SU-DHL-6 (cell line): ENCODE results near the gene IFIT5.
"Not testable (repeated sequence)": the region's sequence is repeated elsewhere in the genome, so short reads cannot be mapped to it uniquely, and the experiment has no call there.

Experiments used
- H2AFZ ChIP-seq: fragments of 200-600 bp; sonication (generic); 2 replicates; pipeline ENCODE4 v1.6.1; 2014; ENCODE audit warnings: low read depth, mild to moderate bottlenecking, moderate library complexity, mixed read lengths, antibody characterized with exemption, low read length; ENCODE audit not compliant: severe bottlenecking
- H3F3A ChIP-seq: fragments of 200-600 bp; shearing (Covaris generic); 2 replicates; pipeline ENCODE4 v1.6.0; 2016; ENCODE audit warnings: antibody characterized with exemption, mild to moderate bottlenecking; ENCODE audit not compliant: insufficient read depth
- H3K27ac ChIP-seq: fragments of 200-600 bp; sonication (generic); 2 replicates; pipeline ENCODE4 v1.5.1; 2016; ENCODE audit warnings: low read depth, mild to moderate bottlenecking, low read length, moderate library complexity, mixed read lengths
- H3K27me3 ChIP-seq: fragments of 200-600 bp; sonication (generic), shearing (Covaris generic); 2 replicates; pipeline ENCODE4 v1.6.0; 2014; ENCODE audit warnings: mild to moderate bottlenecking, low read length
- H3K36me3 ChIP-seq: fragments of 200-600 bp; sonication (generic); 2 replicates; pipeline ENCODE4 v1.6.1; 2014; ENCODE audit warnings: mild to moderate bottlenecking, low read length, mixed read lengths
- H3K4me2 ChIP-seq: fragments of 300-600, 200-600 bp; shearing (Covaris generic), sonication (generic); 2 replicates; pipeline ENCODE4 v1.6.0; 2014; ENCODE audit warnings: low read length, low read depth, mild to moderate bottlenecking; ENCODE audit not compliant: poor library complexity, severe bottlenecking
- H3K4me3 ChIP-seq: fragments of 200-600 bp; sonication (generic); 2 replicates; pipeline ENCODE4 v1.5.1; 2014; ENCODE audit warnings: antibody characterized with exemption, low read length, mild to moderate bottlenecking, mixed read lengths; ENCODE audit not compliant: insufficient read depth, poor library complexity, severe bottlenecking
- H3K79me2 ChIP-seq: fragments of 200-600 bp; sonication (generic); 2 replicates; pipeline ENCODE4 v1.6.1; 2014; ENCODE audit warnings: mild to moderate bottlenecking, low read length, moderate library complexity; ENCODE audit not compliant: insufficient read depth
- H3K9ac ChIP-seq: fragments of 200-600 bp; sonication (generic); 2 replicates; pipeline ENCODE4 v1.7.0; 2014; ENCODE audit warnings: mild to moderate bottlenecking, low read length
- H3K9me2 ChIP-seq: fragments of 200-600 bp; sonication (generic); replicated peaks from 2 replicates; pipeline ENCODE4 v1.6.1; 2014; ENCODE audit warnings: low read length; ENCODE audit not compliant: insufficient read depth
- H3K9me3 ChIP-seq: fragments of 200-600 bp; sonication (generic); 2 replicates; pipeline ENCODE4 v1.6.1; 2014; ENCODE audit warnings: low read length, mixed read lengths; ENCODE audit not compliant: insufficient read depth
- H4K20me1 ChIP-seq: fragments of 200-600 bp; sonication (generic); 2 replicates; pipeline ENCODE4 v1.6.1; 2014; ENCODE audit warnings: low read depth, mild to moderate bottlenecking, antibody characterized with exemption, low read length, moderate library complexity, mixed read lengths
- EZH2phosphoT487 ChIP-seq: fragments of 200-600 bp; sonication (generic), shearing (Covaris generic); conservative IDR thresholded peaks from 2 replicates; pipeline ENCODE4 v1.6.1; 2018; ENCODE audit warnings: mild to moderate bottlenecking, antibody characterized with exemption, low read length, moderate library complexity, mixed read lengths
- TF ChIP-seq, protein P1 (sequence below): fragments of 200-600 bp; sonication (generic); IDR thresholded peaks from one replicate; pipeline ENCODE4 v1.5.1; 2017; ENCODE audit warnings: antibody characterized with exemption, mild to moderate bottlenecking, low read length, moderate library complexity; ENCODE audit not compliant: insufficient read depth, poor library complexity, severe bottlenecking

Gene IFIT5

DNA sequence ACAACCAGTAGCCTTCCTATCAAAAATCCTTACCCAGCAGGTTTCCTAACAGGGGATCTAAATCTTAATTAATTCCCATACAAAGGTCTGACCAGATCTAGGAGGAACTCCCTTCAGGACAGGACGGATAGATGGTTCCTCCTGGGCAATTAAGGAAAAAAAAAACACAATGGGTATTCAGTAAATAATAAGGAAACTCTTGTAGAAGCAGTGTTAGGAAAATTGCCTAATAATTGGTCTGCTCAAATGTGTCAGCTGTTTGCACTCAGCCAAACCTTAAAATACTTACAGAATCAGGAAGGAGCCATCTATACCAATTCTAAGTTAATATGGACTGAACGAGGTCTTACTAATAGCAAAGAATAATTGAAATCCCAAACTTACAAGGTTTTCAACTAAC is 3.2 kb upstream of the IFIT5 start:
- not testable (repeated sequence) for H3K9me3 ChIP-seq, H3K4me3 ChIP-seq, H3K79me2 ChIP-seq

DNA sequence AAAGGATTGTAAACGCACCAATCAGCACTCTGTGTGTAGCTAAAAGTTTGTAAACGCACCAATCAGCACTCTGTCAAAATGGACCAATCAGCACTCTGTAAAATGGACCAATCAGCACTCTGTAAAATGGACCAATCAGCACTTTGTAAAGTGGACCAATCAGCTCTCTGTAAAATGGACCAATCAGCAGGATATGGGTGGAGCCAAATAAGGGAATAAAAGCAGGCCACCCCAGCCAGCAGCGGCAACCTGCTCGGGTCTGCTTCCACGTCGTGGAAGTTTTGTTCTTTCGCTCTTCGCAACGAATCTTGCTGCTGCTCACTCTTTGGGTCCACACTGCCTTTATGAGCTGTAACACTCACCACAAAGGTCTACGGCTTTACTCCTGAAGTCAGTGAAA is 2.1 kb upstream of the IFIT5 start:
- not testable (repeated sequence) for H3K36me3 ChIP-seq, H3K9me3 ChIP-seq, H4K20me1 ChIP-seq, H2AFZ ChIP-seq, H3K4me3 ChIP-seq, H3F3A ChIP-seq, H3K9ac ChIP-seq, H3K27ac ChIP-seq, H3K27me3 ChIP-seq, H3K9me2 ChIP-seq, H3K79me2 ChIP-seq, H3K4me2 ChIP-seq

More for the DNA sequence above, 3.2 kb upstream of the IFIT5 start:
- H4K20me1 ChIP-seq, H3K27me3 ChIP-seq, H3K4me2 ChIP-seq, H3K9ac ChIP-seq, H3F3A ChIP-seq, H2AFZ ChIP-seq, H3K9me2 ChIP-seq, H3K36me3 ChIP-seq, H3K27ac ChIP-seq: not testable (repeated sequence)

DNA sequence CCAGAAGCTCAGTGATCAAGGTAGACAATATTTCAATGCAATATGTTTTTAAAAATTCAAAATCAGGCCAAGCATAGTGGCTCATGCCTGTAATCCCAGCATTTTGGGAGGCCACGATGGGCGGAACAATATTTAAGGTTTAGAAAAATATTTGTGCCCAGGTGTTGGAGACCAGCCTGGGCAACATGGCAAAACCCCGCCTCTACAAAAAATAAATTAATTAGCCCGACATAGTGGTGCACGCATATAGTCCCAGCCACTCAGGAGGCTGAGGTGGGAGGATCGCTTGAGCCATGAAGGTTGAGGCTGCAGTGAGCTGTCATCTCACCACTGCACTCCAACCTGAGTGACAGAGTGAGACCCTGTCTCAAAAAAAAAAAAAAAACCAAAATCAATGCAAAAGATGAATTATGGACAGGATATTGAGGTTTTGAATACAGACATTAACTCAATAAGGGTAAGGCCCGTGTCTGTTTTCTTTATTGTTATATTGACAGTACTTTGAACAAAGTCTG is 913 bp upstream of the IFIT5 start:
- H3K27ac ChIP-seq = no peak overlapping the region
- no peak for TF ChIP-seq EZH2phosphoT487
- TF ChIP-seq, protein P1, sequence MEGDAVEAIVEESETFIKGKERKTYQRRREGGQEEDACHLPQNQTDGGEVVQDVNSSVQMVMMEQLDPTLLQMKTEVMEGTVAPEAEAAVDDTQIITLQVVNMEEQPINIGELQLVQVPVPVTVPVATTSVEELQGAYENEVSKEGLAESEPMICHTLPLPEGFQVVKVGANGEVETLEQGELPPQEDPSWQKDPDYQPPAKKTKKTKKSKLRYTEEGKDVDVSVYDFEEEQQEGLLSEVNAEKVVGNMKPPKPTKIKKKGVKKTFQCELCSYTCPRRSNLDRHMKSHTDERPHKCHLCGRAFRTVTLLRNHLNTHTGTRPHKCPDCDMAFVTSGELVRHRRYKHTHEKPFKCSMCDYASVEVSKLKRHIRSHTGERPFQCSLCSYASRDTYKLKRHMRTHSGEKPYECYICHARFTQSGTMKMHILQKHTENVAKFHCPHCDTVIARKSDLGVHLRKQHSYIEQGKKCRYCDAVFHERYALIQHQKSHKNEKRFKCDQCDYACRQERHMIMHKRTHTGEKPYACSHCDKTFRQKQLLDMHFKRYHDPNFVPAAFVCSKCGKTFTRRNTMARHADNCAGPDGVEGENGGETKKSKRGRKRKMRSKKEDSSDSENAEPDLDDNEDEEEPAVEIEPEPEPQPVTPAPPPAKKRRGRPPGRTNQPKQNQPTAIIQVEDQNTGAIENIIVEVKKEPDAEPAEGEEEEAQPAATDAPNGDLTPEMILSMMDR = no peak
- H4K20me1 ChIP-seq = no peaks in the 10 kb centered on the region
- H2AFZ ChIP-seq = no peak overlapping the region
- peak overlapping the region; percentile 62 for H3K4me2 ChIP-seq
- no peaks in the 10 kb centered on the region for H3K36me3 ChIP-seq
- no peaks in the 10 kb centered on the region for H3K9me3 ChIP-seq
- H3K79me2 ChIP-seq = no peaks in the 10 kb centered on the region
- H3K27me3 ChIP-seq = no peaks in the 10 kb centered on the region
- no peaks in the 10 kb centered on the region for H3K9me2 ChIP-seq
- no peak overlapping the region for H3K9ac ChIP-seq
- H3F3A ChIP-seq = no peaks in the 10 kb centered on the region
- H3K4me3 ChIP-seq = no peak overlapping the region

DNA sequence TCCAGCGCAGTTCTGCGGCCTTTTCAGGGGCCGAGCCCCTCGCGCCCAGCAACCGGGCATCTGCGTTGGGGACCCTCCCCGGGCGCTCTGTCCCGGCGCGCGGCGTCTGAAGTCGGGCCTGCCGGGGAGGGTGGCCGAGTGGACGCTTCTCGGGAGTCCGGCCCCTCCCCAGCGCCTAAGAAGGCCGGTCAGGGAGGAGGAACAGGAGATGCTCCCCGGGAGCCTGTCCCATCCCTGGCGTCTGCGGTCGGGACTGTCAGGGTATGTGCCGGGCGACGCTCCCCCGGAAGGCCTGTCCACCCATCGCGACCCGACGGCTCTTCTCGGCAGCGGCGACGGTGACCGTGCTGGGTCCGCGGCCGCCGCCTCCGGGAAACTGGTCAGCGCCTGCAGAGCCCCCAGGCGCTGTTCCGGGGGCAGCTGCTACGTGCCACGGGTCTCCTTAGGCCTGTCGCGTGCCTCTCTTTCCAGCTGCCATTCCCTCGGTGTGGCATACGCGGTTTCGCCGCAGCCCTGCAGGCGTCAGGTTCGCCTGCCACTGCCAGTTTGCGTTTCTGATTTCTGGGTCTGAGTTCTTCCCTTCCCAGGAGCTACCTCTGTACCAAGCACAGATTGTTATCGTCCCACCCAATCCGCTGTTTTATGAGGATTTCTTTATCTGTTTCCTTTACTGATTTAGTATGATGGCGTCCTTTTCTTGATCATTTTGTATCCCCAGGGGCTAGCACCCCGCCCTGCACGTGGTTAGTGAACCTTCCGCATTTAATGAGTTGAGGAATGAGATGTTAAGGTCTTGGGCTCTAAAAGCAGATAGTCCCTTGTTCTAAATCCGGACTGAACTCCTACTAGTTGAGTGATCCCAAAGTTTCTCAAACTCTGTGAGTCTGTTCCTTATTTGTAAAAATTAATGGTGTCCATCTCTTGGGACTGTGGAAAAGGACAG is 782 bp downstream of the IFIT5 start:
- Histone ChIP-seq H3K4me2 (peak overlapping the region; percentile 62), H3K27ac (no peak overlapping the region), H3K9ac (peak overlapping the region; percentile 51), H3K79me2 (no peaks in the 10 kb centered on the region), H3K27me3 (no peaks in the 10 kb centered on the region), H2AFZ (peak overlapping the region; percentile 94), H3K9me3 (no peaks in the 10 kb centered on the region), H3F3A (no peaks in the 10 kb centered on the region), H3K9me2 (no peaks in the 10 kb centered on the region), H3K4me3 (peak overlapping the region; percentile 58), H3K36me3 (no peaks in the 10 kb centered on the region), H4K20me1 (no peaks in the 10 kb centered on the region)
- TF ChIP-seq, protein P1 = no peak
- no peak for TF ChIP-seq EZH2phosphoT487
